ENCODE measurements around the gene CCDC170. TPM values are rescaled to one million over a fixed set of nuclear protein-coding genes. Genes with fewer than 3 reads are reported as not detected.

CCDC170 gene
- total RNA-seq, 6 experiments from 2014 or later = 0.09 to 0.43 (median 0.30) TPM

DNA sequence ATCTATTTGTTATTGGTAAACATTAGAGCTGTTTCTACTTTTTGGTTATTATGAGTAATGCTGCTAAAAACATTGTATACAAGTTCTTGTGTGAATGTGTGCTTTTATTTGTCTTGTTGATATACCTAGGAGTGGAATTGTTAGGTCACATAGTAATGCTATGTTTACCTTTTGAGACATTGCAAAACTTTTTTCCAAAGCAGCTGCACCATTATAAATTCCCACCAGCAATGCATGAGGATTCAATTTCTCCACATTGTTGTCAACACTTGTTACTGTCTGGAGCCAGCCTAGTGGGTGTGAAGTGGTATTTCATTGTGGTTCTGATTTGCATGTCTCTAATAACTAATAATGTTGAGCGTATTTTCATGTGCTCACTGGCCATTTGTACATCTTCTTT is 145.9 kb downstream of the CCDC170 start:
- peaks cover 3% of the 10 kb centered on the region; the same call in 1 of the 2 replicates for H3K27me3 Mint-ChIP-seq (ENCODE audit: insufficient read depth)
- DNase-seq = no peak
- H3K9me3 Mint-ChIP-seq = peaks cover 13% of the 10 kb centered on the region; the same call in 1 of the 2 replicates
- TF ChIP-seq, protein P1, sequence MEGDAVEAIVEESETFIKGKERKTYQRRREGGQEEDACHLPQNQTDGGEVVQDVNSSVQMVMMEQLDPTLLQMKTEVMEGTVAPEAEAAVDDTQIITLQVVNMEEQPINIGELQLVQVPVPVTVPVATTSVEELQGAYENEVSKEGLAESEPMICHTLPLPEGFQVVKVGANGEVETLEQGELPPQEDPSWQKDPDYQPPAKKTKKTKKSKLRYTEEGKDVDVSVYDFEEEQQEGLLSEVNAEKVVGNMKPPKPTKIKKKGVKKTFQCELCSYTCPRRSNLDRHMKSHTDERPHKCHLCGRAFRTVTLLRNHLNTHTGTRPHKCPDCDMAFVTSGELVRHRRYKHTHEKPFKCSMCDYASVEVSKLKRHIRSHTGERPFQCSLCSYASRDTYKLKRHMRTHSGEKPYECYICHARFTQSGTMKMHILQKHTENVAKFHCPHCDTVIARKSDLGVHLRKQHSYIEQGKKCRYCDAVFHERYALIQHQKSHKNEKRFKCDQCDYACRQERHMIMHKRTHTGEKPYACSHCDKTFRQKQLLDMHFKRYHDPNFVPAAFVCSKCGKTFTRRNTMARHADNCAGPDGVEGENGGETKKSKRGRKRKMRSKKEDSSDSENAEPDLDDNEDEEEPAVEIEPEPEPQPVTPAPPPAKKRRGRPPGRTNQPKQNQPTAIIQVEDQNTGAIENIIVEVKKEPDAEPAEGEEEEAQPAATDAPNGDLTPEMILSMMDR (IDR thresholded peaks at IDR 0.05) = no peak
- no peaks in the 10 kb centered on the region for H3K36me3 Mint-ChIP-seq (ENCODE audit: low read depth)
- no peak overlapping the region for H3K27ac Mint-ChIP-seq
- H3K4me3 Mint-ChIP-seq = no peak overlapping the region
- H3K4me1 Mint-ChIP-seq (ENCODE audit: low read depth) = no peaks in the 10 kb centered on the region

- H3K4me1 Mint-ChIP-seq (ENCODE audit: low read depth) = no peaks in the 10 kb centered on the region
- peaks cover 9% of the 10 kb centered on the region; the same call in 1 of the 2 replicates for H3K9me3 Mint-ChIP-seq
- TF ChIP-seq, protein P1 (IDR thresholded peaks at IDR 0.05) = no peak
- H3K27me3 Mint-ChIP-seq (ENCODE audit: insufficient read depth) = peaks cover 2% of the 10 kb centered on the region; the same call in 1 of the 2 replicates
- no peaks in the 10 kb centered on the region for H3K36me3 Mint-ChIP-seq (ENCODE audit: low read depth)
- no peak overlapping the region for H3K4me3 Mint-ChIP-seq
- H3K27ac Mint-ChIP-seq = no peak overlapping the region
- no peak for DNase-seq
These were observed 147.2 kb downstream of the CCDC170 start for GRCh38 chr6:151641028-151641427.

GRCh38 chr6:151647976-151648639 is 154.3 kb downstream of the CCDC170 start:
- DNase-seq = no peak
- H3K9me3 Mint-ChIP-seq = peaks cover 3% of the 10 kb centered on the region; the same call in 1 of the 2 replicates
- H3K36me3 Mint-ChIP-seq (ENCODE audit: low read depth) = no peaks in the 10 kb centered on the region
- no peaks in the 10 kb centered on the region for H3K27me3 Mint-ChIP-seq (ENCODE audit: insufficient read depth)
- no peak overlapping the region for H3K27ac Mint-ChIP-seq
- TF ChIP-seq, protein P1 (IDR thresholded peaks at IDR 0.05) = peak; percentile 15; the same call in 1 of the 2 replicates
- no peaks in the 10 kb centered on the region for H3K4me1 Mint-ChIP-seq (ENCODE audit: low read depth)
- H3K4me3 Mint-ChIP-seq = no peak overlapping the region

- Mint-ChIP-seq H3K4me1 (ENCODE audit: low read depth) (no peaks in the 10 kb centered on the region), H3K4me3 (no peak overlapping the region), H3K36me3 (ENCODE audit: low read depth) (peaks cover 4% of the 10 kb centered on the region; the same call in 1 of the 2 replicates), H3K27me3 (ENCODE audit: insufficient read depth) (no peaks in the 10 kb centered on the region), H3K9me3 (peaks cover 9% of the 10 kb centered on the region; the same call in 1 of the 2 replicates), H3K27ac (no peak overlapping the region)
- TF ChIP-seq, protein P1 (IDR thresholded peaks at IDR 0.05) = no peak
- no peak for DNase-seq
These were observed 156.0 kb downstream of the CCDC170 start for GRCh38 chr6:151649835-151650234.

- DNase-seq = no peak
- peaks cover 4% of the 10 kb centered on the region; the same call in 1 of the 2 replicates for H3K36me3 Mint-ChIP-seq (ENCODE audit: low read depth)
- H3K4me1 Mint-ChIP-seq (ENCODE audit: low read depth) = no peaks in the 10 kb centered on the region
- TF ChIP-seq, protein P1 (IDR thresholded peaks at IDR 0.05) = no peak
- no peak overlapping the region for H3K27ac Mint-ChIP-seq
- no peaks in the 10 kb centered on the region for H3K27me3 Mint-ChIP-seq (ENCODE audit: insufficient read depth)
- H3K4me3 Mint-ChIP-seq = no peak overlapping the region
- H3K9me3 Mint-ChIP-seq = peaks cover 14% of the 10 kb centered on the region; the same call in 1 of the 2 replicates
These were observed 157.8 kb downstream of the CCDC170 start for GRCh38 chr6:151651639-151652038.
